Measurements from ENCODE around the gene COPZ1. TPM values are rescaled to one million over a fixed set of nuclear protein-coding genes. Genes with fewer than 3 reads are reported as not detected.
A peak's percentile ranks its signal among the peaks of the same experiment; 100 is the strongest.

COPZ1 gene
- total and polyA plus RNA-seq, 9 of the 15 experiments (the other 6 are each of a cell fraction or from before 2014, with no cell fraction given) = 137 to 487 (median 233) TPM

GRCh38 chr12:54337280-54337842 is 12.4 kb downstream of the COPZ1 start (continued):
- TF ChIP-seq ZNF518B (CRISPR knock-in tag; IDR thresholded peaks at IDR 0.05) (no peak), SMAD1 (IDR thresholded peaks at IDR 0.05; ENCODE audit: low read depth, low read length, partially characterized antibody) (peak; percentile 16), ZNF324 (CRISPR knock-in tag; IDR thresholded peaks at IDR 0.05) (no peak), CBFA2T2 (conservative IDR thresholded peaks at IDR 0.05) (peak; percentile 69), ILF3 (IDR thresholded peaks at IDR 0.05; ENCODE audit: borderline replicate concordance) (no peak), DDX20 (tag; IDR thresholded peaks at IDR 0.05; ENCODE audit: low read depth) (no peak), CHCHD3 (CRISPR knock-in tag; IDR thresholded peaks at IDR 0.05) (no peak), SIX5 (IDR thresholded peaks at IDR 0.05; ENCODE audit: borderline replicate concordance in 1 of 2, insufficient read depth in 1 of 2, low read depth in 1 of 2, low read length in 2 of 2) (no peak), CAMTA2 (CRISPR knock-in tag; conservative IDR thresholded peaks at IDR 0.05) (no peak), STAT5B (CRISPR knock-in tag; IDR thresholded peaks at IDR 0.05) (no peak), PCBP2 (IDR thresholded peaks at IDR 0.05; ENCODE audit: low read depth, low read length, poor library complexity, severe bottlenecking) (no peak), NR2C1 (IDR thresholded peaks at IDR 0.05) (no peak), NR2C1 (tag; IDR thresholded peaks at IDR 0.05) (peak; percentile 50), CTCF (IDR thresholded peaks at IDR 0.05 in 2 of 3, conservative IDR thresholded peaks at IDR 0.05 in 1 of 3; ENCODE audit: insufficient read depth in 2 of 3, low read depth in 1 of 3, low read length in 3 of 3) (peak; percentile 42 to 71 (median 67); a peak in 4 of 6 replicates), HDAC3 (IDR thresholded peaks at IDR 0.05; ENCODE audit: borderline replicate concordance, partially characterized antibody) (peak; percentile 68), MAFK (IDR thresholded peaks at IDR 0.05; ENCODE audit: low read length) (peak; percentile 87), POLR2H (tag; IDR thresholded peaks at IDR 0.05; ENCODE audit: low read depth) (peak; percentile 28; the same call in 1 of the 2 replicates), SIN3A (IDR thresholded peaks at IDR 0.05; ENCODE audit: borderline replicate concordance in 2 of 2, control insufficient read depth in 1 of 2, low read depth in 2 of 2, low read length in 2 of 2) (peak; percentile 76 to 87; a peak in 2 of 4 replicates), ZNF124 (CRISPR knock-in tag; IDR thresholded peaks at IDR 0.05) (no peak), MTA2 (IDR thresholded peaks at IDR 0.05; ENCODE audit: low read depth) (0 out of 2 replicates have a peak, but pooled peaks have one; percentile 8)
